Upper lobe of right lung (tissue), 1 donor: Measurements from ENCODE around the gene VWA5B1. TPM values are rescaled to one million over a fixed set of nuclear protein-coding genes. Genes with fewer than 3 reads are reported as not detected.

Experiments
- ATAC-seq: fragments of 200-7000 bp; cut with Tn5 transposase; one replicate; pipeline ENCODE4 v1.9.1; 2020; ENCODE audit warnings: mild to moderate bottlenecking, moderate library complexity
- DNase-seq: peaks from one replicate; pipeline ENCODE4 v3.0.0-alpha.2; 2020
- H3K27ac ChIP-seq: fragments of 200-600 bp; one replicate; pipeline ENCODE4 v1.8.0; 2022
- H3K27me3 ChIP-seq: fragments of 200-600 bp; one replicate; pipeline ENCODE4 v1.8.0; 2022; ENCODE audit warnings: mild to moderate bottlenecking
- H3K36me3 ChIP-seq: fragments of 200-600 bp; one replicate; pipeline ENCODE4 v1.8.0; 2022
- H3K4me1 ChIP-seq: fragments of 200-600 bp; one replicate; pipeline ENCODE4 v1.8.0; 2022
- H3K4me3 ChIP-seq: fragments of 200-600 bp; one replicate; pipeline ENCODE4 v1.8.0; 2022; ENCODE audit warnings: mild to moderate bottlenecking
- H3K9me3 ChIP-seq: fragments of 200-600 bp; one replicate; pipeline ENCODE4 v1.8.0; 2022
- CTCF ChIP-seq: fragments of 200-600 bp; IDR thresholded peaks from one replicate; pipeline ENCODE4 v1.8.0; 2022; ENCODE audit warnings: antibody characterized with exemption
- intact Hi-C: fragments of 100-400 bp; cut with DNase I; formaldehyde crosslinking; loops from one replicate; pipeline ENCODE4 v1.11.0; 2022
- total RNA-seq: library from RNA; stranded (reverse); fragmentation: NEBNext Ultra II Directional; extraction: Animal tissue kit (Norgen Biotek cat#: 25700); gene quantifications from one replicate; pipeline ENCODE4 v1.2.1, GENCODE V29; 2021
- donor health status: DM: no; HTN: yes; CAD: no; lungs with severe emphysema.

VWA5B1 gene
- total RNA-seq, 1 donor from 2014 or later = 0.09 TPM

GRCh38 chr1:20386323-20387081 is 95.8 kb downstream of the VWA5B1 start:
- Histone ChIP-seq H3K27me3 (peaks cover 32% of the 10 kb centered on the region), H3K27ac (no peak overlapping the region), H3K4me1 (no peaks in the 10 kb centered on the region), H3K9me3 (no peaks in the 10 kb centered on the region), H3K4me3 (no peak overlapping the region), H3K36me3 (no peaks in the 10 kb centered on the region)
- no peak for DNase-seq
- intact Hi-C loops = no loop called here
- no peak for TF ChIP-seq CTCF
- ATAC-seq = no peak

GRCh38 chr1:20389571-20389970 is 98.9 kb downstream of the VWA5B1 start:
- no peaks in the 10 kb centered on the region for H3K36me3 ChIP-seq
- no peaks in the 10 kb centered on the region for H3K9me3 ChIP-seq
- no peaks in the 10 kb centered on the region for H3K4me1 ChIP-seq
- peaks cover 32% of the 10 kb centered on the region for H3K27me3 ChIP-seq
- H3K27ac ChIP-seq = no peak overlapping the region
- intact Hi-C loops = no loop called here
- ATAC-seq (no peak), DNase-seq (no peak)
- TF ChIP-seq CTCF = no peak
- H3K4me3 ChIP-seq = no peak overlapping the region

GRCh38 chr1:20390589-20391331 is 100.1 kb downstream of the VWA5B1 start:
- H3K4me1 ChIP-seq = no peaks in the 10 kb centered on the region
- no peak overlapping the region for H3K4me3 ChIP-seq
- H3K36me3 ChIP-seq = no peaks in the 10 kb centered on the region
- no peak for DNase-seq
- peaks cover 27% of the 10 kb centered on the region for H3K27me3 ChIP-seq
- no peak for ATAC-seq
- TF ChIP-seq CTCF = no peak
- intact Hi-C loops = no loop called here
- no peak overlapping the region for H3K27ac ChIP-seq
- H3K9me3 ChIP-seq = peaks cover 3% of the 10 kb centered on the region

GRCh38 chr1:20395255-20395654 is 104.6 kb downstream of the VWA5B1 start:
- no peaks in the 10 kb centered on the region for H3K27me3 ChIP-seq
- intact Hi-C loops = no loop called here

GRCh38 chr1:20398744-20399143 is 108.1 kb downstream of the VWA5B1 start:
- DNase-seq (no peak), ATAC-seq (no peak)
- no peaks in the 10 kb centered on the region for H3K4me1 ChIP-seq
- no peak overlapping the region for H3K27ac ChIP-seq
- peaks cover 24% of the 10 kb centered on the region for H3K27me3 ChIP-seq
- H3K4me3 ChIP-seq = no peak overlapping the region
- intact Hi-C loops = no loop called here
- no peak for TF ChIP-seq CTCF
- H3K9me3 ChIP-seq = peaks cover 3% of the 10 kb centered on the region
- H3K36me3 ChIP-seq = no peaks in the 10 kb centered on the region

More at GRCh38 chr1:20395255-20395654, 104.6 kb downstream of the VWA5B1 start:
- Histone ChIP-seq H3K36me3 (no peaks in the 10 kb centered on the region), H3K27ac (no peak overlapping the region), H3K4me1 (no peaks in the 10 kb centered on the region), H3K4me3 (no peak overlapping the region), H3K9me3 (peaks cover 3% of the 10 kb centered on the region)
- DNase-seq = no peak
- TF ChIP-seq CTCF = no peak
- no peak for ATAC-seq
